ENCODE measurements around the gene OTUB2. TPM values are rescaled to one million over a fixed set of nuclear protein-coding genes. Genes with fewer than 3 reads are reported as not detected.

OTUB2 gene
- total and polyA plus RNA-seq, 2 of the 8 experiments (the other 6 are each of a cell fraction or from before 2014, with no cell fraction given): 2.2 to 4.2 TPM

- no peaks in the 10 kb centered on the region for H3K27me3 ChIP-seq (replicated peaks in 1 of 4; ENCODE audit: control insufficient read depth in 3 of 4, extremely low read depth in 1 of 4, insufficient read depth in 3 of 4, low read length in 3 of 4)
- no peak overlapping the region for H4K91ac ChIP-seq (replicated peaks; ENCODE audit: insufficient read length, low read length)
- WGBS, 2 experiments (ENCODE audit: extremely low coverage in 1 of 2, insufficient coverage in 1 of 2, insufficient read length in 1 of 2, insufficient replicate concordance in 2 of 2, low coverage in 1 of 2, low lambda C conversion rate in 2 of 2, missing lambda C conversion rate in 1 of 2): 94% methylated on average over 8 of the region's 8 CpGs; no CpG with 5 or more reads in 1 of the 2 experiments
- H3K56ac ChIP-seq (replicated peaks; ENCODE audit: insufficient read length, low read depth, low read length): no peak overlapping the region
- no peak overlapping the region for H3K14ac ChIP-seq (ENCODE audit: insufficient read length)
- no peaks in the 10 kb centered on the region for H4K20me1 ChIP-seq (replicated peaks in 1 of 2; ENCODE audit: control insufficient read depth in 1 of 2, insufficient read depth in 2 of 2, low read length in 2 of 2)
- POLR2A ChIA-PET (ENCODE audit: partially characterized antibody): no interaction called here
- no peak overlapping the region for H2BK12ac ChIP-seq (ENCODE audit: low read depth, low read length)
- peaks cover 0 to 2% (median under 1%) of the 10 kb centered on the region in 4 experiments; a peak in 3 of 7 replicates for H3K4me1 ChIP-seq (replicated peaks in 1 of 4; ENCODE audit: control insufficient read depth in 3 of 4, insufficient read depth in 4 of 4, low read length in 3 of 4)
- CTCF ChIA-PET (ENCODE audit: partially characterized antibody): interaction anchor here (1.2 to 9.7 kb wide), 6 partner anchors 12 to 77 kb away, joined by 3 to 65 read pairs (median 6); no protein-coding TSS in a partner anchor
- no peak overlapping the region for H3K4me2 ChIP-seq (ENCODE audit: insufficient read depth in 1 of 2, low read depth in 2 of 2, low read length in 2 of 2)
- H3K4me3 ChIP-seq (ENCODE audit: extremely low read depth in 1 of 4, insufficient read depth in 2 of 4, low read depth in 3 of 4, low read length in 4 of 4): no peak overlapping the region
- no peak overlapping the region for H2AK5ac ChIP-seq (ENCODE audit: low read depth, low read length)
- no peak overlapping the region for H3K4ac ChIP-seq (replicated peaks; ENCODE audit: insufficient read length, low read depth, low read length)
- H3K9me3 ChIP-seq (ENCODE audit: insufficient read depth in 2 of 2, low read depth in 1 of 2, low read length in 1 of 2): no peaks in the 10 kb centered on the region
- DNase-seq (ENCODE audit: low read depth in 1 of 2, low spot score in 2 of 2) (no peak), FAIRE-seq (no peak)
- no peaks in the 10 kb centered on the region for H3K79me2 ChIP-seq (ENCODE audit: control insufficient read depth in 1 of 2, insufficient read depth in 2 of 2, low read length in 2 of 2)
- no peak overlapping the region for H4K5ac ChIP-seq (ENCODE audit: insufficient read length, low read depth, low read length)
- H3K36me3 ChIP-seq (ENCODE audit: control insufficient read depth in 2 of 4, insufficient read depth in 4 of 4, low read length in 3 of 4): no peaks in the 10 kb centered on the region; a peak in 1 of 8 replicates
- no peak for TF ChIP-seq POLR2A (IDR thresholded peaks at IDR 0.05; ENCODE audit: control extremely low read depth in 1 of 2, low read depth in 2 of 2, low read length in 2 of 2)
- no peak for TF ChIP-seq ASH2L (IDR thresholded peaks at IDR 0.05; ENCODE audit: low read length)
- no peak for TF ChIP-seq RNF2 (IDR thresholded peaks at IDR 0.05; ENCODE audit: borderline replicate concordance, low read depth, low read length, missing control alignments, poor library complexity, severe bottlenecking)
- TF ChIP-seq SIX5 (IDR thresholded peaks at IDR 0.05; ENCODE audit: low read depth, low read length): no peak
- no peak for TF ChIP-seq FOSL1 (IDR thresholded peaks at IDR 0.05; ENCODE audit: insufficient read depth, low read depth, low read length)
- no peak for TF ChIP-seq BRCA1 (IDR thresholded peaks at IDR 0.05; ENCODE audit: low read depth, low read length)
- TF ChIP-seq, protein P1, sequence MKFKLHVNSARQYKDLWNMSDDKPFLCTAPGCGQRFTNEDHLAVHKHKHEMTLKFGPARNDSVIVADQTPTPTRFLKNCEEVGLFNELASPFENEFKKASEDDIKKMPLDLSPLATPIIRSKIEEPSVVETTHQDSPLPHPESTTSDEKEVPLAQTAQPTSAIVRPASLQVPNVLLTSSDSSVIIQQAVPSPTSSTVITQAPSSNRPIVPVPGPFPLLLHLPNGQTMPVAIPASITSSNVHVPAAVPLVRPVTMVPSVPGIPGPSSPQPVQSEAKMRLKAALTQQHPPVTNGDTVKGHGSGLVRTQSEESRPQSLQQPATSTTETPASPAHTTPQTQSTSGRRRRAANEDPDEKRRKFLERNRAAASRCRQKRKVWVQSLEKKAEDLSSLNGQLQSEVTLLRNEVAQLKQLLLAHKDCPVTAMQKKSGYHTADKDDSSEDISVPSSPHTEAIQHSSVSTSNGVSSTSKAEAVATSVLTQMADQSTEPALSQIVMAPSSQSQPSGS (IDR thresholded peaks at IDR 0.05; ENCODE audit: low read length): no peak
- no peak for TF ChIP-seq JUND (IDR thresholded peaks at IDR 0.05; ENCODE audit: low read length)
- no peak overlapping the region for H3K27ac ChIP-seq (ENCODE audit: low read depth, low read length)
- no peak overlapping the region for H4K8ac ChIP-seq (ENCODE audit: extremely low read depth, insufficient read depth, low read length)
- no peak overlapping the region for H3K23ac ChIP-seq (ENCODE audit: insufficient read length)
- H2BK5ac ChIP-seq (ENCODE audit: low read depth, low read length): no peak overlapping the region
- no peak overlapping the region for H2BK120ac ChIP-seq (replicated peaks; ENCODE audit: low read depth, low read length)
- no peaks in the 10 kb centered on the region; the same call in 1 of the 2 replicates for H3K23me2 ChIP-seq (ENCODE audit: low read depth, low read length)
- H3K18ac ChIP-seq (ENCODE audit: extremely low read depth, low read length): no peak overlapping the region
- H2AFZ ChIP-seq (ENCODE audit: low read length): no peak overlapping the region
- H2BK15ac ChIP-seq (ENCODE audit: low read length): no peak overlapping the region
- H2BK20ac ChIP-seq (ENCODE audit: low read length): no peak overlapping the region
- H3K9ac ChIP-seq (replicated peaks in 1 of 4; ENCODE audit: extremely low read depth in 1 of 4, low read depth in 3 of 4, low read length in 3 of 4): no peak overlapping the region
- H3K79me1 ChIP-seq (ENCODE audit: low read depth, low read length): no peaks in the 10 kb centered on the region
Measured at GRCh38 chr14:94016446-94016976, 9.6 kb upstream of the OTUB2 start.

Measured in H1 (cell line).